H9 (cell line): Measurements from ENCODE around the gene BAIAP2. TPM values are rescaled to one million over a fixed set of nuclear protein-coding genes. Genes with fewer than 3 reads are reported as not detected.

ENCODE experiments used
- DNase-seq: peaks from one replicate; pipeline ENCODE4 v3.0.0-alpha.2; 2017
- H2AFZ ChIP-seq: one replicate; pipeline ENCODE4 v1.6.1; 2013; ENCODE audit warnings: mild to moderate bottlenecking, low read length, control low read depth, moderate library complexity
- H2AK5ac ChIP-seq: 2 replicates; pipeline ENCODE4 v1.6.1; 2013; ENCODE audit warnings: low read length, control low read depth, mixed read lengths; ENCODE audit not compliant: insufficient read length
- H2BK120ac ChIP-seq: one replicate; pipeline ENCODE4 v1.6.1; 2013; ENCODE audit warnings: low read depth, mild to moderate bottlenecking, low read length, control low read depth, inconsistent platforms; ENCODE audit not compliant: poor library complexity, severe bottlenecking
- H2BK12ac ChIP-seq: 2 replicates; pipeline ENCODE4 v1.6.1; 2013; ENCODE audit warnings: low read length, control low read depth, mixed read lengths, low read depth; ENCODE audit not compliant: insufficient read length
- H2BK15ac ChIP-seq: 2 replicates; pipeline ENCODE4 v1.6.1; 2013; ENCODE audit warnings: low read depth, low read length, control low read depth
- H2BK20ac ChIP-seq: one replicate; pipeline ENCODE4 v1.6.1; 2013; ENCODE audit warnings: low read depth, mild to moderate bottlenecking, low read length, control low read depth, inconsistent platforms; ENCODE audit not compliant: poor library complexity, severe bottlenecking
- H2BK5ac ChIP-seq: 2 replicates; pipeline ENCODE4 v1.6.1; 2013; ENCODE audit warnings: low read length, control low read depth, mixed read lengths; ENCODE audit not compliant: insufficient read length
- H3K14ac ChIP-seq: 2 replicates; pipeline ENCODE4 v1.6.1; 2013; ENCODE audit warnings: low read length, control low read depth; ENCODE audit not compliant: insufficient read depth
- H3K18ac ChIP-seq: 2 replicates; pipeline ENCODE4 v1.6.1; 2013; ENCODE audit warnings: low read depth, mild to moderate bottlenecking, mixed read lengths, low read length, control low read depth; ENCODE audit not compliant: insufficient read length
- H3K23ac ChIP-seq: 2 replicates; pipeline ENCODE4 v1.6.1; 2013; ENCODE audit warnings: low read length, control low read depth, mixed read lengths, low read depth; ENCODE audit not compliant: insufficient read length
- H3K23me2 ChIP-seq: 2 replicates; pipeline ENCODE4 v1.6.1; 2013; ENCODE audit warnings: low read depth, mild to moderate bottlenecking, mixed read lengths, low read length, control low read depth; ENCODE audit not compliant: insufficient read length, poor library complexity, severe bottlenecking
- H3K27ac ChIP-seq: 2 replicates; pipeline ENCODE4 v1.5.1; 2013; ENCODE audit warnings: low read length, control low read depth, mixed read lengths, low read depth; ENCODE audit not compliant: insufficient read length
- H3K27me3 ChIP-seq: 2 replicates; pipeline ENCODE4 v1.6.1; 2013; ENCODE audit warnings: low read length, control low read depth, inconsistent platforms; ENCODE audit not compliant: insufficient read depth
- H3K4ac ChIP-seq: 2 replicates; pipeline ENCODE4 v1.6.1; 2013; ENCODE audit warnings: low read depth, mild to moderate bottlenecking, control low read depth, inconsistent platforms, low read length, moderate library complexity
- H3K4me1 ChIP-seq: 2 replicates; pipeline ENCODE4 v1.6.1; 2013; ENCODE audit warnings: low read length, control low read depth, inconsistent platforms; ENCODE audit not compliant: insufficient read depth
- H3K4me2 ChIP-seq: 2 replicates; pipeline ENCODE4 v1.6.1; 2013; ENCODE audit warnings: low read length, control low read depth, mixed read lengths; ENCODE audit not compliant: insufficient read length, insufficient read depth
- H3K56ac ChIP-seq: 2 replicates; pipeline ENCODE4 v1.6.1; 2013; ENCODE audit warnings: low read depth, mild to moderate bottlenecking, mixed read lengths, low read length, control low read depth; ENCODE audit not compliant: insufficient read length
- H3K79me1 ChIP-seq: 2 replicates; pipeline ENCODE4 v1.6.1; 2013; ENCODE audit warnings: low read depth, mild to moderate bottlenecking, moderate library complexity, low read length, control low read depth, inconsistent platforms; ENCODE audit not compliant: insufficient read depth, poor library complexity, severe bottlenecking
- H3K79me2 ChIP-seq: 2 replicates; pipeline ENCODE4 v1.6.1; 2013; ENCODE audit warnings: low read length, control low read depth, inconsistent platforms; ENCODE audit not compliant: insufficient read depth
- H3K9ac ChIP-seq: 2 replicates; pipeline ENCODE4 v1.6.1; 2013; ENCODE audit warnings: low read length, control low read depth, mixed read lengths; ENCODE audit not compliant: insufficient read length; ENCODE audit errors: extremely low read depth
- H3K9me3 ChIP-seq: one replicate; pipeline ENCODE4 v1.6.1; 2013; ENCODE audit warnings: low read depth, low read length, inconsistent platforms; ENCODE audit not compliant: control insufficient read depth
- H3T11ph ChIP-seq: one replicate; pipeline ENCODE4 v1.6.1; 2013; ENCODE audit warnings: mild to moderate bottlenecking, low read length, control low read depth, inconsistent platforms
- H4K20me1 ChIP-seq: one replicate; pipeline ENCODE4 v1.6.1; 2013; ENCODE audit not compliant: control insufficient read depth, insufficient read length, insufficient read depth
- H4K5ac ChIP-seq: 2 replicates; pipeline ENCODE4 v1.6.1; 2013; ENCODE audit warnings: low read depth, mild to moderate bottlenecking, mixed read lengths, low read length, control low read depth; ENCODE audit not compliant: insufficient read length
- H4K8ac ChIP-seq: replicated peaks from 2 replicates; pipeline ENCODE4 v1.6.1; 2013; ENCODE audit warnings: low read length, control low read depth, mixed read lengths, low read depth; ENCODE audit not compliant: insufficient read length
- H4K91ac ChIP-seq: 2 replicates; pipeline ENCODE4 v1.6.1; 2013; ENCODE audit warnings: low read depth, mild to moderate bottlenecking, moderate library complexity, mixed read lengths, low read length, control low read depth; ENCODE audit not compliant: insufficient read length
- H3K27ac Mint-ChIP-seq, 3 experiments: 2 replicates in 2 of 3; 3 replicates in 1 of 3; pipeline ENCODE4 v1.8.0; 2020 to 2021; ENCODE audit warnings: mixed read lengths in 3 of 3, mild to moderate bottlenecking in 1 of 3, moderate library complexity in 1 of 3
- H3K27me3 Mint-ChIP-seq: 2 replicates; pipeline ENCODE4 v1.8.0; 2021; ENCODE audit warnings: low read depth, mild to moderate bottlenecking, moderate library complexity, mixed read lengths
- H3K36me3 Mint-ChIP-seq, 3 experiments: 2 replicates in 2 of 3; 3 replicates in 1 of 3; pipeline ENCODE4 v1.8.0; 2020 to 2021; ENCODE audit warnings: low read depth in 3 of 3, mixed read lengths in 3 of 3; ENCODE audit not compliant: insufficient read depth in 1 of 3
- H3K4me1 Mint-ChIP-seq, 2 experiments: 2 replicates each; pipeline ENCODE4 v1.8.0; 2020; ENCODE audit warnings: mixed read lengths in 2 of 2
- H3K4me3 Mint-ChIP-seq, 2 experiments: 2 replicates in 1 of 2; 3 replicates in 1 of 2; pipeline ENCODE4 v1.8.0; 2020 to 2021; ENCODE audit warnings: mild to moderate bottlenecking in 2 of 2, mixed read lengths in 2 of 2, moderate library complexity in 1 of 2
- H3K9me3 Mint-ChIP-seq, 2 experiments: 2 replicates in 1 of 2; 3 replicates in 1 of 2; pipeline ENCODE4 v1.8.0; 2020; ENCODE audit warnings: mild to moderate bottlenecking in 2 of 2, mixed read lengths in 2 of 2, moderate library complexity in 1 of 2
- CTCF ChIP-seq: fragments of 200-600 bp; sonication (generic); conservative IDR thresholded peaks from 3 replicates; pipeline ENCODE4 v1.8.0; 2021; ENCODE audit warnings: antibody characterized with exemption, mild to moderate bottlenecking
- WGBS: extraction: QIAGEN DNeasy Blood & Tissue Kit; methylation state at CpG from one replicate; pipeline ENCODE4 v1.1.7; 2013; ENCODE audit warnings: missing lambda C conversion rate, low lambda C conversion rate, mixed read lengths; ENCODE audit not compliant: insufficient read length; ENCODE audit errors: extremely low coverage; 5-methylcytosine and 5-hydroxymethylcytosine counted together
- total RNA-seq: library from RNA; stranded (reverse); gene quantifications from 2 replicates; pipeline ENCODE4 v1.2.1, GENCODE V29; 2021

Gene BAIAP2
- total RNA-seq, 1 experiment from 2014 or later: 27.8 TPM

GRCh38 chr17:81037026-81037797, 2.3 kb downstream of the BAIAP2 start:
- no CpG with 5 or more reads among the region's 28 CpGs for WGBS
- Histone ChIP-seq H3K27me3 (peaks cover 2% of the 10 kb centered on the region; the same call in 1 of the 2 replicates), H4K91ac (no peak overlapping the region), H3K27ac (no peak overlapping the region), H3K18ac (no peak overlapping the region), H3K9me3 (no peaks in the 10 kb centered on the region), H2BK5ac (no peak overlapping the region), H2BK20ac (no peak overlapping the region), H3K4ac (no peak overlapping the region), H4K20me1 (no peaks in the 10 kb centered on the region), H3K79me2 (no peaks in the 10 kb centered on the region; the same call in 1 of the 2 replicates), H3K14ac (no peak overlapping the region), H3K23me2 (peaks cover 9% of the 10 kb centered on the region), H3K9ac (no peak overlapping the region), H2BK12ac (no peak overlapping the region), H3K4me1 (peaks cover 4% of the 10 kb centered on the region; the same call in 1 of the 2 replicates), H2AK5ac (no peak overlapping the region), H3K79me1 (no peaks in the 10 kb centered on the region), H4K5ac (no peak overlapping the region), H2AFZ (no peak overlapping the region), H3K4me2 (no peak overlapping the region), H3K23ac (no peak overlapping the region), H4K8ac (no peak overlapping the region), H2BK15ac (no peak overlapping the region), H2BK120ac (no peak overlapping the region), H3K56ac (no peak overlapping the region), H3T11ph (no peak overlapping the region)
- Mint-ChIP-seq H3K27me3 (peaks cover 25% of the 10 kb centered on the region), H3K27ac (no peak overlapping the region; a peak in 1 of 7 replicates), H3K4me1 (peaks cover 31 to 47% of the 10 kb centered on the region in 2 experiments), H3K4me3 (peak overlapping the region; percentile 82 to 89; a peak in 4 of 5 replicates), H3K9me3 (no peaks in the 10 kb centered on the region; a peak in 1 of 5 replicates), H3K36me3 (peaks cover 2 to 18% (median 10%) of the 10 kb centered on the region in 3 experiments; a peak in 6 of 7 replicates)
- TF ChIP-seq CTCF: no peak
- DNase-seq: no peak
